HFF-Myc (cell line): ENCODE measurements around the gene RPH3AL.

Experiments used
- DNase-seq: peaks from one replicate; pipeline ENCODE4 v3.0.0-alpha.2; 2011; ENCODE audit warnings: low read depth; ENCODE audit errors: extremely low read depth
- H3K4me3 ChIP-seq: replicated peaks from 2 replicates; pipeline ENCODE4 v1.5.1; 2011; ENCODE audit warnings: low read depth, mild to moderate bottlenecking, control low read depth, low read length
- TF ChIP-seq, protein P1 (sequence below): IDR thresholded peaks from 2 replicates; pipeline ENCODE4 v1.5.1; 2012; ENCODE audit warnings: mild to moderate bottlenecking, low read depth, low read length, control low read depth; ENCODE audit errors: missing control alignments

Gene RPH3AL

DNA sequence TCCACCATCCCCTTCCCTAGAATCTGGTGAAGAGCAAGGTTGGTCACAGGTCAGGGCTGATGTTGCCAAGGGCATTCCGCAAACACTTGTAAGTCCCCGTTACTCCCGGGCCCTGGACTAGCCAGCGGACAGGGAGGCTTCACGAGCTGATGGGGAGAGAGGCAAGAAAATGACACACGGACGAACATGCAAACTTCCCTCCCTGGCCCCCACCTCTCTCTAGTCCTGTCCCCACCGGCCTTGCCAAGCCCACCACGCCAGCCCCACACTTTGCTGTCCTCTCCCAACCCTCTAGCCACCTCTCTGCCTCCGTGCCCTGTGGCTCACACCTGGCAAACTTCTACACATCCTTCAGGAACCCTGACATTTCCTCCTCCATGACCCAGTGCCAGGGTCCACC is 54.8 kb downstream of the RPH3AL start:
- DNase-seq, result no peak
- TF ChIP-seq, protein P1, sequence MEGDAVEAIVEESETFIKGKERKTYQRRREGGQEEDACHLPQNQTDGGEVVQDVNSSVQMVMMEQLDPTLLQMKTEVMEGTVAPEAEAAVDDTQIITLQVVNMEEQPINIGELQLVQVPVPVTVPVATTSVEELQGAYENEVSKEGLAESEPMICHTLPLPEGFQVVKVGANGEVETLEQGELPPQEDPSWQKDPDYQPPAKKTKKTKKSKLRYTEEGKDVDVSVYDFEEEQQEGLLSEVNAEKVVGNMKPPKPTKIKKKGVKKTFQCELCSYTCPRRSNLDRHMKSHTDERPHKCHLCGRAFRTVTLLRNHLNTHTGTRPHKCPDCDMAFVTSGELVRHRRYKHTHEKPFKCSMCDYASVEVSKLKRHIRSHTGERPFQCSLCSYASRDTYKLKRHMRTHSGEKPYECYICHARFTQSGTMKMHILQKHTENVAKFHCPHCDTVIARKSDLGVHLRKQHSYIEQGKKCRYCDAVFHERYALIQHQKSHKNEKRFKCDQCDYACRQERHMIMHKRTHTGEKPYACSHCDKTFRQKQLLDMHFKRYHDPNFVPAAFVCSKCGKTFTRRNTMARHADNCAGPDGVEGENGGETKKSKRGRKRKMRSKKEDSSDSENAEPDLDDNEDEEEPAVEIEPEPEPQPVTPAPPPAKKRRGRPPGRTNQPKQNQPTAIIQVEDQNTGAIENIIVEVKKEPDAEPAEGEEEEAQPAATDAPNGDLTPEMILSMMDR, result no peak
- no peak overlapping the region for H3K4me3 ChIP-seq

DNA sequence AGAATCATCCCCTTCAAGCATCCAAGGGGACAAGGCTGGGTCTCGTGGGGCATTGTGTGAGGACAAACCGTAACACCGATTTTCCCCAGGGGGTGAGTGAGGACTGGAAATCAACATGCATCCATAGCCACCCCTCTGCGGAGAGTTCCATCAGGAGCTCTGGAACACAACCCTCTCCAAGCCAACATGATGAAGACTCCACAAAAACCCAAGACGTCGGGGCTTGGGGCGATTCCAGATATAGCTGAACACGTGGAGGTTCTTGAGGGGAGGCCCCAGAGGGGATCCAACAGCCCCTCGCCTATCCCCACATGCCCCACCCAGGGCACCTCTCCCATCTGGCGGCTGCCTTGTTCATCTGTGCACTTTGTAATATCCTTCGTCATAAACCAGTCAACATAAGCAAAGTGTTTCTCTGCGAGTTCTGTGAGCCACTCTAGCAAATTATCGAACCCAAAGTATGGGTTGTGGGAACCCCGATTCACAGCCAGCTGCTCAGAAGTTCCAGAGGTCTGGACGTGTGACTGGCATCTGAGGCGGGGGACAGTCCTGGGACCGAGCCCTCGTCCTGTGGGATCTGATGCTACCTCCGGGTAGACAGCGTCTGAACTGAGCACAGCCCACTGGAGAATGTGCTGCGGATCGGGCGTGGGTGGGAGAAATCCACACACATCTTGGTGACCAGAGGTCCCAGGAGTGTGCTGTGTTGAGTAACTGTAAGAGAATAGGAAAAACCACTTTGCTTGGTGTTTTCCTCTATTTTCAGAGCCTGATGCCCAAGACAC is 55.5 kb downstream of the RPH3AL start:
- TF ChIP-seq, protein P1, result no peak
- DNase-seq, result no peak

DNA sequence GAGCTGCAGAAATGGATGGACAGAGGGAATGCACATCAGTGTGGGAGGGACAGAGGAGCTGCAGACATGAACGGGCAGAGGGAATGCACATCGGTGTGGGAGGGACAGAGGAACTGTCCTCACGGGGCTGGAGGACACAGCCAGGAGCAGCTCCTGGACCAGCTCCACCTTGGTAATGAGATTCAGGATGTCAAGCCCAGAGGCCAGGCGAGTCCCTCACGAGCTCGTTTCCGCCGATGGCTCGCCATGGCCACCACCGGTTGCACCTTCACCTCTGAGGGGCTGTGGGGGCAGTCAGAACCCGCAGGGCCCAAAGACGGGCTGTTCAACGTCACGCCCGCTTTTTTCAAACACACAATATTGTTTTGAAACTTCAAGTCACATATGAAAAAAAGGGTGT is 56.2 kb downstream of the RPH3AL start:
- no peak for DNase-seq
- TF ChIP-seq, protein P1, result no peak
- H3K4me3 ChIP-seq, result no peak overlapping the region

More for the DNA sequence above, 55.5 kb downstream of the RPH3AL start:
- no peak overlapping the region for H3K4me3 ChIP-seq

DNA sequence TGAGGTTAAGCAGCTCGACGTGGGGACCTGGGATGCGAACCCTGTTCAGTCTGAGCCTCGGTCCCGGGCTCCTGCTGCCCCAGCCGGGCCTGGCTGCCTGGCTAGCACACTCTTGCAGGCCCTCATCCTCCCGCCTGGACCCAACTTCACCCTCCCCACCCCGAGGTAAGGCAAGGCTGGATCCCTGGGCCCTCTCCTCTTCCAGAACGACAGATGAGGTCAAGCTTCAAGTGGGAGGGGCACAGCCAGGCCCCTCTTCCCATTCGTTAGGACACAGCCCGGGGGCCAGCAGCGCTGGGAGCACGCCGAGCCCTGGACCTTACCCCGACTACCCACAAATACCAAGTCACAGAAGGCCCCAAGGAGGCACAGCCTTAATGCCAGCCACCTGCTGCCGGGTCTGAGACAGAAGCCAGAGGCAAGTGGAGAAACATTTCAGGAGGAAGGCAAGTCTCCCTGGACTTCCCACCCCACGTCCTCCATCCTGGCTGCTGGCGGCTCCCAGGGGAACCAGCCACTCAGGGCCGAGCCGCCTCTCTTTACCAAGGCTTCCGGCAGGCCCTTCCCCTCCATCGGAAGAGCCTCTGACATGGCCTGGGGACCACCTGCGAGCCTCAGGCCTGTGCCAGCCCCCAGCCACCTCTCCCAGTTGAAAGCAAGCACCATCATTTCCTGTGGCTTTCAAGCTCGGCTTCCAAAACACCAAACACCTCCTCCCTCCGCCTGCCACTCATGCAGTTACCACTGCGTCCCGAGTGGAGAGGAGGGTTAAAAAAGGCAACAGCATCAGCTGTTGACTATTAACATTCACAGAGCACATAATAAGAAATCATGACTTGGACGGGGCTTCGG is 59.9 kb downstream of the RPH3AL start:
- H3K4me3 ChIP-seq, result no peak overlapping the region
- TF ChIP-seq, protein P1, result no peak
- DNase-seq, result no peak

DNA sequence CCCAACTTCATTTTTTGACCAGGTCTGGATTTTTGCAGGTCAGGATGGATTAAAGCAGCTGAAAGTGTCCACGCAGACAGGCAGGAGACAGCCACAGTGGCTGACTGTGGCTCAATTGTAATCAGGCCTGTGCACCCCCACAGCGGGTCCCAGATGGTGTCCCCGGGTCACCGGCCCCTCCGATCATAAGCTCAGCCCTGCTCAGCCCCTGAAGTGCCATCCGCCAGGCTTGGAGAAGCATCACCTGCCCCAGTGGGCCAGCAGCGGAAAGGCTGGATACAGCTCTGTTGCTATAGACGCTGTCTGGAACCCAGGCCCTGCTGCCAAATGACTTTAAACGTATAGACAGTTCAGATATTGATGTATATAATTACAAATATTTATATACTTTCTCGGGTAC is 60.6 kb downstream of the RPH3AL start:
- H3K4me3 ChIP-seq, result no peak overlapping the region
- DNase-seq, result no peak
- TF ChIP-seq, protein P1, result no peak

DNA sequence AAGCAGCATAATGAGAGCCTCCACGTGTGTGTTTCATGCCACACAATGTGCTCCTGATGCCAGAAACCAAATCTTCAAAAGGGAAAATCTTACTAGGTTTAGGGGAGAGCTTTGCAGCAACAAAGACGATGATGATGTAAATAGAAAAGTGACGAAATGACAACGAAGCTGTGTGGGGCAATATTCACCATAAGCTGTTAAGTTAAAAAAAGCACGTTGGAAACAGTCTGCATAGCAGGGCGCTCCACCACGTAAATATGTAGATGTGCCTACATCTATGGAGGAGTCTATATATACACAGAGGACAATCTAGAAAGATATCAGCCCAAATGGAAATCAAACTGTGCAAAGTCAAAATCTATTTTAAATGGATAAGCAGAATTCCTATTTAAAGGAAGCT is 61.0 kb downstream of the RPH3AL start:
- H3K4me3 ChIP-seq, result no peak overlapping the region
- no peak for DNase-seq
- TF ChIP-seq, protein P1, result no peak
